NB4 (cell line): Measurements from ENCODE around the gene SNTB2.

ENCODE experiments used
- MYC ChIP-seq: IDR thresholded peaks from 2 replicates; pipeline ENCODE4 v1.6.1; 2011; ENCODE audit warnings: low read depth, low read length
- POLR2A ChIP-seq: IDR thresholded peaks from 2 replicates; pipeline ENCODE4 v1.6.1; 2011; ENCODE audit warnings: mild to moderate bottlenecking; ENCODE audit not compliant: insufficient read length; ENCODE audit errors: extremely low read depth
- TF ChIP-seq, protein P1 (sequence below): IDR thresholded peaks from one replicate; pipeline ENCODE4 v1.5.1; 2012; ENCODE audit warnings: low read depth, low read length

DNA sequence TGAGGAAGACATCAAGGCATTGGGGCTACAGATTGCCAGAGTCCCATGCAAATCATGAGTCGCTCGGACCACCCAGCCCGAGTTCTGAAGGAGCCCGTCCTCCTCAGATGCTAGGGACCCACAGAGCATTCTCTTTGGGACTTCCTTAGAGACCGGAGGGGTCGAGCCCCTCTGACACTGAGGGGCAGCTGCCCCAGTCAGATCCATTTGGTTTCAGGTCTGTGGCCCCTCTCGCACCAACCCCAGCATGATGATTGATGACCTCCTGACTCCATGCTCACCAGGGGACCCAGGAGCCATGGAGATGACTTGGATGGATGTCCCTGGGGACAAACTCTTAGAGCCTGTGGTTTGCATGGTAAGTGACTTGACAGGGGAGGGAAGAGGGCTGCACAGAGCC is 135.4 kb downstream of the SNTB2 start:
- TF ChIP-seq, protein P1, sequence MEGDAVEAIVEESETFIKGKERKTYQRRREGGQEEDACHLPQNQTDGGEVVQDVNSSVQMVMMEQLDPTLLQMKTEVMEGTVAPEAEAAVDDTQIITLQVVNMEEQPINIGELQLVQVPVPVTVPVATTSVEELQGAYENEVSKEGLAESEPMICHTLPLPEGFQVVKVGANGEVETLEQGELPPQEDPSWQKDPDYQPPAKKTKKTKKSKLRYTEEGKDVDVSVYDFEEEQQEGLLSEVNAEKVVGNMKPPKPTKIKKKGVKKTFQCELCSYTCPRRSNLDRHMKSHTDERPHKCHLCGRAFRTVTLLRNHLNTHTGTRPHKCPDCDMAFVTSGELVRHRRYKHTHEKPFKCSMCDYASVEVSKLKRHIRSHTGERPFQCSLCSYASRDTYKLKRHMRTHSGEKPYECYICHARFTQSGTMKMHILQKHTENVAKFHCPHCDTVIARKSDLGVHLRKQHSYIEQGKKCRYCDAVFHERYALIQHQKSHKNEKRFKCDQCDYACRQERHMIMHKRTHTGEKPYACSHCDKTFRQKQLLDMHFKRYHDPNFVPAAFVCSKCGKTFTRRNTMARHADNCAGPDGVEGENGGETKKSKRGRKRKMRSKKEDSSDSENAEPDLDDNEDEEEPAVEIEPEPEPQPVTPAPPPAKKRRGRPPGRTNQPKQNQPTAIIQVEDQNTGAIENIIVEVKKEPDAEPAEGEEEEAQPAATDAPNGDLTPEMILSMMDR = no peak
- TF ChIP-seq POLR2A (no peak), MYC (no peak)
